GM06990 (cell line): Measurements from ENCODE around the gene KCNQ1OT1.

Experiments used
- DNase-seq: peaks from one replicate; pipeline ENCODE4 v3.0.0-alpha.2; 2011; ENCODE audit not compliant: insufficient read length; ENCODE audit errors: extremely low read depth
- H3K27me3 ChIP-seq: replicated peaks from 2 replicates; pipeline ENCODE4 v1.6.0; 2011; ENCODE audit warnings: low read length; ENCODE audit not compliant: control insufficient read depth, insufficient read depth
- H3K36me3 ChIP-seq: 2 replicates; pipeline ENCODE4 v1.5.1; 2011; ENCODE audit warnings: low read length; ENCODE audit not compliant: control insufficient read depth, insufficient read depth
- H3K4me3 ChIP-seq: replicated peaks from 2 replicates; pipeline ENCODE4 v1.5.1; 2011; ENCODE audit warnings: low read depth, mild to moderate bottlenecking, control low read depth, low read length
- TF ChIP-seq, protein P1 (sequence below): IDR thresholded peaks from 2 replicates; pipeline ENCODE4 v1.5.1; 2011; ENCODE audit warnings: low read length, control low read depth, mild to moderate bottlenecking, inconsistent platforms; ENCODE audit not compliant: insufficient read depth, poor library complexity, severe bottlenecking

Gene KCNQ1OT1

DNA sequence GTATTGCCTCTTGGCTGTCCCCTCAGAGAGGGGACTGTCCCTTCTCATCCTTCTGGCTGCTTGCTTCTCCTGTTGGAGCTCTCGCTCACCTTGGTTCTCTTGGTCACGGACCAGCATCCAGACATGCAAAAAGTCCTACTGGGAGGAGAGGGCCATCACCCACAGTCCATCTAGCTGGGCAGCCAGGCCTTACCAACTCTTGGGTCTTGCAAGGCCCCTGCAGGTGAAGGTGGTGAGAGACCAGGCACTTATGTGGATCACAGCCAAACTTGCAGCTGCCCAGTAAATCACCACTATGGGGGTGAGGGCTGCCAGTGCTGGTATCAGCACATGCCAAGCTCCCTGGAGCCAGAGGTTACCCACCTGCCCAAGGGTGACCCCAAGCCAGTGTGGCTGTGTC is 36.3 kb downstream of the KCNQ1OT1 start:
- no peaks in the 10 kb centered on the region for H3K27me3 ChIP-seq
- TF ChIP-seq, protein P1, sequence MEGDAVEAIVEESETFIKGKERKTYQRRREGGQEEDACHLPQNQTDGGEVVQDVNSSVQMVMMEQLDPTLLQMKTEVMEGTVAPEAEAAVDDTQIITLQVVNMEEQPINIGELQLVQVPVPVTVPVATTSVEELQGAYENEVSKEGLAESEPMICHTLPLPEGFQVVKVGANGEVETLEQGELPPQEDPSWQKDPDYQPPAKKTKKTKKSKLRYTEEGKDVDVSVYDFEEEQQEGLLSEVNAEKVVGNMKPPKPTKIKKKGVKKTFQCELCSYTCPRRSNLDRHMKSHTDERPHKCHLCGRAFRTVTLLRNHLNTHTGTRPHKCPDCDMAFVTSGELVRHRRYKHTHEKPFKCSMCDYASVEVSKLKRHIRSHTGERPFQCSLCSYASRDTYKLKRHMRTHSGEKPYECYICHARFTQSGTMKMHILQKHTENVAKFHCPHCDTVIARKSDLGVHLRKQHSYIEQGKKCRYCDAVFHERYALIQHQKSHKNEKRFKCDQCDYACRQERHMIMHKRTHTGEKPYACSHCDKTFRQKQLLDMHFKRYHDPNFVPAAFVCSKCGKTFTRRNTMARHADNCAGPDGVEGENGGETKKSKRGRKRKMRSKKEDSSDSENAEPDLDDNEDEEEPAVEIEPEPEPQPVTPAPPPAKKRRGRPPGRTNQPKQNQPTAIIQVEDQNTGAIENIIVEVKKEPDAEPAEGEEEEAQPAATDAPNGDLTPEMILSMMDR, result no peak
- H3K4me3 ChIP-seq, result no peak overlapping the region
- H3K36me3 ChIP-seq, result no peaks in the 10 kb centered on the region
- no peak for DNase-seq

GRCh38 chr11:2662430-2663299 is 37.1 kb downstream of the KCNQ1OT1 start:
- Histone ChIP-seq H3K4me3 (no peak overlapping the region), H3K36me3 (no peaks in the 10 kb centered on the region), H3K27me3 (no peaks in the 10 kb centered on the region)
- TF ChIP-seq, protein P1, result no peak
- no peak for DNase-seq

- DNase-seq, result no peak
- H3K27me3 ChIP-seq, result no peaks in the 10 kb centered on the region
- TF ChIP-seq, protein P1, result no peak
- no peaks in the 10 kb centered on the region for H3K36me3 ChIP-seq
- H3K4me3 ChIP-seq, result no peak overlapping the region
Measured at GRCh38 chr11:2662024-2662312, 37.8 kb downstream of the KCNQ1OT1 start.

- Histone ChIP-seq H3K4me3 (no peak overlapping the region), H3K27me3 (no peaks in the 10 kb centered on the region), H3K36me3 (no peaks in the 10 kb centered on the region)
- DNase-seq, result no peak
- TF ChIP-seq, protein P1, result no peak
Measured at GRCh38 chr11:2661173-2662023, 38.4 kb downstream of the KCNQ1OT1 start.

- Histone ChIP-seq H3K36me3 (no peaks in the 10 kb centered on the region), H3K27me3 (no peaks in the 10 kb centered on the region), H3K4me3 (no peak overlapping the region)
- TF ChIP-seq, protein P1, result no peak
- DNase-seq, result no peak
Measured at GRCh38 chr11:2660357-2660939, 39.3 kb downstream of the KCNQ1OT1 start.
